HEK293 (cell line): ENCODE results near the gene NT5M.
A peak's percentile ranks its signal among the peaks of the same experiment; 100 is the strongest.

ENCODE experiments used
- HOXC10 ChIP-seq: sonication (generic); formaldehyde crosslinking; IDR thresholded peaks from 2 replicates; pipeline ENCODE4 v1.8.1; 2023; ENCODE audit warnings: mild to moderate bottlenecking, missing genetic modification reagents
- HOXD13 ChIP-seq: sonication (generic); formaldehyde crosslinking; IDR thresholded peaks from 2 replicates; pipeline ENCODE4 v1.8.0; 2022; ENCODE audit warnings: missing genetic modification reagents, borderline replicate concordance
- KLF10 ChIP-seq: fragments of 450-650 bp; IDR thresholded peaks from 2 replicates; pipeline ENCODE4 v1.5.1; 2018; ENCODE audit warnings: missing biosample characterization, mild to moderate bottlenecking, missing genetic modification characterization
- KLF17 ChIP-seq: fragments of 450-650 bp; formaldehyde crosslinking; IDR thresholded peaks from 2 replicates; pipeline ENCODE4 v1.5.1; 2016; ENCODE audit warnings: missing biosample characterization, missing genetic modification characterization
- KLF7 ChIP-seq: fragments of 450-650 bp; formaldehyde crosslinking; IDR thresholded peaks from 2 replicates; pipeline ENCODE4 v1.5.1; 2016; ENCODE audit warnings: missing biosample characterization, missing genetic modification characterization, borderline replicate concordance
- KLF9 ChIP-seq: fragments of 450-650 bp; formaldehyde crosslinking; IDR thresholded peaks from 2 replicates; pipeline ENCODE4 v1.5.1; 2016; ENCODE audit warnings: missing biosample characterization, missing genetic modification characterization, low read depth
- PRDM1 ChIP-seq: fragments of 450-650 bp; formaldehyde crosslinking; IDR thresholded peaks from 2 replicates; pipeline ENCODE4; 2016; ENCODE audit warnings: missing biosample characterization, missing genetic modification characterization
- RBAK ChIP-seq: fragments of 450-650 bp; formaldehyde crosslinking; IDR thresholded peaks from 2 replicates; pipeline ENCODE4 v1.5.1; 2016; ENCODE audit warnings: missing biosample characterization, missing genetic modification characterization
- SP7 ChIP-seq: fragments of 450-650 bp; formaldehyde crosslinking; IDR thresholded peaks from 2 replicates; pipeline ENCODE4 v1.5.1; 2016; ENCODE audit warnings: missing biosample characterization, missing genetic modification characterization
- TRIM28 ChIP-seq: IDR thresholded peaks from 2 replicates; pipeline ENCODE4 v1.6.1; 2011; ENCODE audit warnings: low read length, control low read depth, borderline replicate concordance
- ZBTB10 ChIP-seq: fragments of 450-650 bp; formaldehyde crosslinking; IDR thresholded peaks from 2 replicates; pipeline ENCODE4 v1.5.1; 2016; ENCODE audit warnings: missing biosample characterization, missing genetic modification characterization
- ZBTB17 ChIP-seq: fragments of 450-650 bp; formaldehyde crosslinking; IDR thresholded peaks from 2 replicates; pipeline ENCODE4 v1.5.1; 2016; ENCODE audit warnings: missing biosample characterization, missing genetic modification characterization
- ZBTB8A ChIP-seq: fragments of 450-650 bp; formaldehyde crosslinking; IDR thresholded peaks from 2 replicates; pipeline ENCODE4 v1.5.1; 2016; ENCODE audit warnings: missing biosample characterization, missing genetic modification characterization
- ZEB2 ChIP-seq: fragments of 450-650 bp; formaldehyde crosslinking; IDR thresholded peaks from 2 replicates; pipeline ENCODE4 v1.5.1; 2016; ENCODE audit warnings: missing biosample characterization, missing genetic modification characterization
- ZFP37 ChIP-seq: fragments of 450-650 bp; formaldehyde crosslinking; IDR thresholded peaks from 2 replicates; pipeline ENCODE4 v1.5.1; 2016; ENCODE audit warnings: missing biosample characterization, missing genetic modification characterization
- ZFP41 ChIP-seq: fragments of 450-650 bp; formaldehyde crosslinking; IDR thresholded peaks from 2 replicates; pipeline ENCODE4 v1.5.1; 2016; ENCODE audit warnings: missing biosample characterization, missing genetic modification characterization, borderline replicate concordance
- ZNF121 ChIP-seq: fragments of 450-650 bp; formaldehyde crosslinking; IDR thresholded peaks from 2 replicates; pipeline ENCODE4 v1.5.1; 2016; ENCODE audit warnings: missing biosample characterization, missing genetic modification characterization
- ZNF184 ChIP-seq: fragments of 450-650 bp; IDR thresholded peaks from 2 replicates; pipeline ENCODE4 v1.5.1; 2018; ENCODE audit warnings: missing biosample characterization, mild to moderate bottlenecking, missing genetic modification characterization
- ZNF19 ChIP-seq: fragments of 450-650 bp; formaldehyde crosslinking; IDR thresholded peaks from 2 replicates; pipeline ENCODE4; 2016; ENCODE audit warnings: missing biosample characterization, missing genetic modification characterization, low read depth
- ZNF302 ChIP-seq: fragments of 450-650 bp; formaldehyde crosslinking; IDR thresholded peaks from 2 replicates; pipeline ENCODE4 v1.5.1; 2016; ENCODE audit warnings: missing biosample characterization, missing genetic modification characterization, low read depth
- ZNF311 ChIP-seq: fragments of 450-650 bp; formaldehyde crosslinking; IDR thresholded peaks from 2 replicates; pipeline ENCODE4 v1.5.1; 2017; ENCODE audit warnings: missing biosample characterization, missing genetic modification characterization, borderline replicate concordance
- ZNF354C ChIP-seq: fragments of 450-650 bp; formaldehyde crosslinking; IDR thresholded peaks from 2 replicates; pipeline ENCODE4 v1.5.1; 2016; ENCODE audit warnings: missing biosample characterization, missing genetic modification characterization, low read depth, borderline replicate concordance
- ZNF366 ChIP-seq: fragments of 450-650 bp; formaldehyde crosslinking; conservative IDR thresholded peaks from 2 replicates; pipeline ENCODE4 v1.5.1; 2016; ENCODE audit warnings: missing biosample characterization, missing genetic modification characterization
- ZNF391 ChIP-seq: fragments of 450-650 bp; formaldehyde crosslinking; IDR thresholded peaks from 2 replicates; pipeline ENCODE4 v1.5.1; 2016; ENCODE audit warnings: low read depth, missing biosample characterization, missing genetic modification characterization, borderline replicate concordance
- ZNF510 ChIP-seq: fragments of 450-650 bp; formaldehyde crosslinking; IDR thresholded peaks from 2 replicates; pipeline ENCODE4 v1.5.1; 2018; ENCODE audit warnings: mild to moderate bottlenecking, missing genetic modification characterization, missing biosample characterization; ENCODE audit not compliant: insufficient replicate concordance
- ZNF560 ChIP-seq: fragments of 450-650 bp; formaldehyde crosslinking; IDR thresholded peaks from 2 replicates; pipeline ENCODE4 v1.5.1; 2017; ENCODE audit warnings: missing biosample characterization, missing genetic modification characterization, borderline replicate concordance
- ZNF623 ChIP-seq: fragments of 450-650 bp; formaldehyde crosslinking; IDR thresholded peaks from 2 replicates; pipeline ENCODE4 v1.5.1; 2016; ENCODE audit warnings: missing biosample characterization, missing genetic modification characterization
- ZNF624 ChIP-seq: fragments of 450-650 bp; formaldehyde crosslinking; IDR thresholded peaks from 2 replicates; pipeline ENCODE4 v1.5.1; 2017; ENCODE audit warnings: missing biosample characterization, missing genetic modification characterization
- ZNF658 ChIP-seq: fragments of 450-650 bp; formaldehyde crosslinking; IDR thresholded peaks from 2 replicates; pipeline ENCODE4; 2016; ENCODE audit warnings: missing biosample characterization, missing genetic modification characterization
- ZNF692 ChIP-seq: fragments of 450-650 bp; formaldehyde crosslinking; IDR thresholded peaks from 2 replicates; pipeline ENCODE4 v1.5.1; 2016; ENCODE audit warnings: missing biosample characterization, missing genetic modification characterization
- ZNF701 ChIP-seq: fragments of 450-650 bp; formaldehyde crosslinking; IDR thresholded peaks from 2 replicates; pipeline ENCODE4 v1.5.1; 2016; ENCODE audit warnings: missing biosample characterization, missing genetic modification characterization
- ZNF704 ChIP-seq: fragments of 450-650 bp; formaldehyde crosslinking; IDR thresholded peaks from 2 replicates; pipeline ENCODE4 v1.5.1; 2016; ENCODE audit warnings: missing biosample characterization, missing genetic modification characterization
- ZNF791 ChIP-seq: fragments of 450-650 bp; formaldehyde crosslinking; IDR thresholded peaks from 2 replicates; pipeline ENCODE4 v1.5.1; 2016; ENCODE audit warnings: missing biosample characterization, missing genetic modification characterization
- ZSCAN30 ChIP-seq: fragments of 450-650 bp; IDR thresholded peaks from 2 replicates; pipeline ENCODE4 v1.5.1; 2018; ENCODE audit warnings: missing biosample characterization, mild to moderate bottlenecking, missing genetic modification characterization, moderate library complexity

NT5M gene

GRCh38 chr17:17303010-17303846, at the start of gene NT5M (continued):
- TF ChIP-seq ZNF692 (tag by site-specific recombination) (no peak), TRIM28 (no peak), PRDM1 (tag by site-specific recombination) (no peak), ZBTB10 (tag by site-specific recombination) (no peak), ZNF701 (tag by site-specific recombination) (no peak), SP7 (0 out of 2 replicates have a peak, but pooled peaks have one; percentile 11), ZNF19 (no peak), KLF7 (tag by site-specific recombination) (no peak), ZNF623 (tag by site-specific recombination) (no peak), ZSCAN30 (tag by site-specific recombination) (0 out of 2 replicates have a peak, but pooled peaks have one; percentile 5), ZNF391 (tag by site-specific recombination) (no peak), ZFP37 (tag by site-specific recombination) (no peak), ZNF560 (tag by site-specific recombination) (no peak), ZNF121 (tag by site-specific recombination) (no peak), ZNF354C (tag by site-specific recombination) (no peak), ZNF624 (no peak), KLF9 (tag by site-specific recombination) (peak; percentile 51), ZNF791 (tag by site-specific recombination) (no peak), ZNF704 (tag by site-specific recombination) (no peak), ZNF510 (no peak), ZNF302 (tag by site-specific recombination) (no peak), ZBTB8A (tag by site-specific recombination) (peak; percentile 83), KLF10 (tag by site-specific recombination) (0 out of 2 replicates have a peak, but pooled peaks have one; percentile 9), ZNF366 (0 out of 2 replicates have a peak, but pooled peaks have one; percentile 16), HOXC10 (CRISPR knock-in tag) (0 out of 2 replicates have a peak, but pooled peaks have one; percentile 72), HOXD13 (CRISPR knock-in tag) (no peak), ZNF311 (tag by site-specific recombination) (no peak), ZNF184 (tag by site-specific recombination) (no peak), ZEB2 (0 out of 2 replicates have a peak, but pooled peaks have one; percentile 14), KLF17 (tag by site-specific recombination) (no peak), ZBTB17 (peak; percentile 87), ZFP41 (tag by site-specific recombination) (no peak), RBAK (no peak), ZNF658 (tag by site-specific recombination) (no peak)
